NCI-H524 (cell line): ENCODE measurements around the gene HYAL3.

Source experiments
- DNase-seq, 2 experiments: peaks; one replicate each; lab custom pipeline; 2025; lab: John Stamatoyannopoulos, UW

HYAL3 gene

DNA sequence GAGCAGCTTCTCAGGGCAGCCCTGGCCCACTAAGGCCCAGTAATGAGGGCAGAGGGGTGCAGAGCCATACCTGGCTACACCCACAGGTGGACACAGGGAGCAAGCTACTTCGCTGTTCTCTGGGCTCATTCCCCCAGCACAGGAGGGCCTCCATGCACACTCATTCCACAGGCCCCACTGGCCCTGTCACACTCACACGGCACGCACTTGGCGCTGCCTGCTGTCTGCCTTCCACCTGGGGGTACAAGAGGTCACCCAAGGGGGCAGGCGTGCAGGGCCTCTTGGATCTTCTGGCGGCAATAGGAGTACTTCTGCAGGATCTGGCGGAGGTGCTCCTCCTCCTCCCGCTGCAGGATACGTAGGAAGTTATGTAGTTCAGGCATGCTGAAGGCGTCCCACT lies 31.1 kb upstream of the HYAL3 start:
- DNase-seq: no peak

DNA sequence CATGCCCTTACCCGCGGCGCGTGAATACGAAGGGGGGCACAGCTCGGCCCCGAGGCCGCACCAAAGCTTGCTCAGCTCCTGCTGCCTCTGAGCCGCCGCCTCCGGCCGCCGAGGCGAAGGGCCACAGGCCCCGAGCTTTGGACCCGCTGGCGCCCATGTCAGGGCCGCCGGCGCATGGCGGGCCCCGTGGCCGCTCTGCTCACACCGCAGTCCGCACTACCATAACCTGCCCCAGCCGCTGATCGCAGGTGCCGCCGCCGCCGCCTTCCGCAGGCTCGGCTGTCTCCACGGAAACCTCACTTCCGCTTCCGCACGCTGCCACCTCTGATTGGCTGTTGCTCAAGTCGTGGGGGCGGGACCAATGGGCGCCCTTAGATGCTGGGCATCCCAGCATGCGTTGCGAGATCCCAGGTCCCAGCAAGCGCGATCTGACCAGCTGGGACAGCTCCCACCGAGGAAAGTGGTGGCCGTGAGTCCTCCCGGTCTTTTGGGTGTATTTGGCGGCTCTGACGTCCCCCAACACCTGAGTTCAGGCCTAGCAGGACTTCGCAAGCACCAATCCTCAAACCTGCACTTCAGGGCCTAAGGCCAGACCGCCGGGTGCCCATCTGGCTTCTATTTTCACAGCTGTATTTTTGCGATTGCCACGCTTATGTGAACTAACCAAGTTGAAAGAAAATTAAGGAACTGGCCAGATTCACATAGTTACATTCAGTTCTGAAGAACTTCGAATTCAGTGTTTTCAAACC lies 28.9 kb upstream of the HYAL3 start, which contains the start of gene TUSC2:
TUSC2 (minus strand) TSS at position 281 of the 749 bp plus-strand sequence; CDS start at position 157, 124 bp downstream.
- DNase-seq: peak; percentile 94 to 95

DNA sequence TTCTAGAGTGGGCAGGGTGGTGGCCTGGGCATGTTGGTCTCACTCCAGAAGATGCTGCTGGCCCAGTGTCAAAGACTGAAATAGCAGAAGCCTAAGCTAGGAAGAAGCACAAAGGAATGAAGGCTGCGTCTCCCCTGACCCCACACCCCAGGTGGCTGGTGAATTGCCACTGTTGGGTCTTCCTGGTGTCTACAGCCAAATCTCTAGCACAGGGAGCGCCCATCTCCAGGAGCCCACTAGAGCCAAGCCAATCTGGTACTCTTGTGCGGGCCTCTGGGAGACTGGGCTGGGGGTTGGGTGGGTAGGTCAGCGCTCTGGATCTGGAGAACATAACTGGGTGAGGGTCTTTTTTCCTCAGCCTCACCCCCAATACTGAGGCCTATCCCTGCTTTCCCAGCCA lies 27.9 kb upstream of the HYAL3 start:
- no peak for DNase-seq

DNA sequence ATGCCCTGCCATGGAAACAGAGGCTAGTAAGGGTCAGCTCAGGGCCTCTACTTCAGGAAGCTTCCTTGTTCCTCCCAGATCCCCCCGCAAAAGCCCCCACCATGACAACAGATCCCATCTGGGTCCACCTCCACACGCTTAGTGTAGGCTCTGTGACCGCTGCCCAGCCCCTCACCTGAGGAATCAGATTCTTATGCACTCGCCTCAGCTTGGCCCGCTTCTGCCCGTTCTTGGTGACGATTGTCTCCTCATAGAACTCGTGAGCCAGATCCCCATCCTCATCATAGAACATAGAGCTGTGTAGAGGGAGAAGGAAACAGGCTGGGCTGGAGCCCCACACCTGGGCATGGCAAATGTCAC lies 27.0 kb upstream of the HYAL3 start:
- DNase-seq: no peak

DNA sequence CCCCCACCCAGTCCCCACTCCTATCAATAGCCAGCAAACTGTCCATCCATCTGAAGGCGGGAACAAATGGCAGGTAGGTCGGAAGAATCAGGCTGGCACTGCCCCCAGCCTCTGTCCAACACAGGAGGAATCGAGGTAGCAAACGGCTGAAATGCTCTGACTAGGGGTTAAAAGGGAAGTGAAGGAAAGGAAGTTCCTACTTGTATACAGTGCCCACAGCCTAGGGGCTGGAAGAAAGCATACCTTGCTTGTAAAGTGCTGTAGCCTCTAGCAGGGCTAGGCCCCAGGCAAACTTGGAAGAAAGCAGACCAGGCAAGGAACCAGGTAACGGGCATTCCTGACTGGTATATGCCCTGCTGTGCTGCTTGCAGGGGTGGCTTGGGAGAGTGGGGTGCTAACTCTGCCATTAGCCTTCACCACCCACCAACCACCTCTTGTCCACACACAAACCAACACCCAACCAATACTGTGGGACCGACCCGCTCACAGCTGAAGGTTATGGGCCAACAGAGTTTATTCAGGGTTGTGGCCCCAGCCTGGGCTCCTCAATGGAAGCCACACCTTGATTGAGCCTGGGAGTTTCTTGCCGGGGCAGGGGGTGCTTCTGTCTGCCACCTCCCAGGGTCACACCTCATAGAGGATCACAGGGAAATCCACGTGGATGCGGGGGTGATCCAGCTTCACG lies 26.4 kb upstream of the HYAL3 start:
- no peak for DNase-seq

DNA sequence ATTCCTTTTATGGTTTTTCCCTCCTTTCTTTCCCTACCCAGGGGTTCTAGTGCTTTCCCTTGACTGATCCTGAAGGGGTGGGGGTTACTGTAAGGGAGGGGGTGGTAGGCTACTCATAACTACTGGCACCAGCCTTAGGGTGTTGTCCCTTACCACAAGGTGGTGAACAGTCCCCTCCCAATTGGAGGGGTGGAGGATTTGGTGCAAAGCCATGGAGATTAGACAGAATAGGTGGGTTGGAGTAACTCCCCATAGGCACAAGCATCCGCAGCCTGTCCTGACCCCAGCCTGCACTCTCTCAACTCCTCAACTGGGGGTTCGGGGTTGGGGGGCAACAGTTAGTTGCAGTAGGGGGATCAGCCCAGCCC lies 25.9 kb upstream of the HYAL3 start:
- DNase-seq: no peak

DNA sequence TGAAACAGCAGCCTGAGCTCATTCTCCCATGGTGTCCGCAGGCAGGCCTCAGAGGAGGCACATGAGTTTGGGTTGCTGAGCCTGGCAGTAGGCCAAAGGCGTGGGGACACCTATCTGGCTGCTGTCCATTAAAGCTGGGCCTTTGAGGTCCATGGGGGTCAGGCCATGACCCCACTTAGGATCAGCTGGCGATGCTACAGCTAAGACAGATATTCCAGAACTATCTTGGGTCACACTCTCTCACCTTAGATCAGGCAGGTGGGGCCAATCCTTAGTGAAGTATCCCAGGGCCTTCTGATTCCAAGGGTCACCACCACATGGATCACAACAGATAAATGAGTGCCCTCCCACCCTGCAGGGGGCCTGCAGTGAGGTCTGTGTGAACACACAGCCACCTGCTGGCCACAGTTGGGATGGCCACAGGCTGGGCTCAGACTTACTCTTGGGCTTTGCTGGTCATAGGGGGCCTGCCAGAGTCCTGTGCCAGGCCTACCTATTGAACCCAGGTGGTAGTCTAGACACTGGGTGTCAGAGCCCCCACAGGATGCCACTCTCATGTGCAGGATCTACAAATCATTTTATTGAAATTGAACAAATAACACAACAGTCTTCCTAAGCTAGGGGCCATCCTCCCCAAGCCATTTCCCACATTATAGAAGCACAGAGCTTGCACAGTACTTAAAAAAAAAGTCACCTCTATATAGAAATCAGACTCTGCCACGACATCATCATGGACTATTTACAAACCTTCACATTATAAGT lies 25.3 kb upstream of the HYAL3 start:
- DNase-seq: peak; percentile 33 to 61

DNA sequence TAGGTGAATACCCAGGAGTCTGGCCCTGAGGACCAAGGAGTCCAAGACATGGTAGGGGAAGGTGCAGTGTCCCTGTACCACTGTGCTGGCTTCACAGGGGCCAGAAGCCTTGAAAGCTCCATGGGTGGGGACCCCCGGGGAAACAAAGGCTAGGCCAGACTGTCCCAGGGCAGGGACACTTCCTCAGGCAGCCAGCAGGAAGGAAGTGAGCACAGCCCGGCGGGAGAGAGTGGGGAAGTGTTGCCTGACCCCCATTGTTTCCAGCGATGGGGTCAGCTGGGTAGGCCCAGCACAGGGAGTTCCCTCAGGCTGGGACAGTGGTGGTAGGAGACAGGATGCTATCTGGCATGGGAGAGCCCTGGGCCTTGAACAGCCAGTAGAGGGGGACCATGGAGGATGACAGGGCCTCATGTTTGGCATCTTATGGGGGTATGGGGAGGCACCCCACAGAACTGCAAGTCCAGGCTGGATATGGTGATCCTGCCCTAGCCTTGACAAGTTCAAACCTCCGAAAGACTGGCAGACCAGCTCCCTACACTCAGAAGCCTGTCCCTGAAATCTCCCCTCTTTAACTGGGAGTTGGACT lies 24.5 kb upstream of the HYAL3 start:
- no peak for DNase-seq

DNA sequence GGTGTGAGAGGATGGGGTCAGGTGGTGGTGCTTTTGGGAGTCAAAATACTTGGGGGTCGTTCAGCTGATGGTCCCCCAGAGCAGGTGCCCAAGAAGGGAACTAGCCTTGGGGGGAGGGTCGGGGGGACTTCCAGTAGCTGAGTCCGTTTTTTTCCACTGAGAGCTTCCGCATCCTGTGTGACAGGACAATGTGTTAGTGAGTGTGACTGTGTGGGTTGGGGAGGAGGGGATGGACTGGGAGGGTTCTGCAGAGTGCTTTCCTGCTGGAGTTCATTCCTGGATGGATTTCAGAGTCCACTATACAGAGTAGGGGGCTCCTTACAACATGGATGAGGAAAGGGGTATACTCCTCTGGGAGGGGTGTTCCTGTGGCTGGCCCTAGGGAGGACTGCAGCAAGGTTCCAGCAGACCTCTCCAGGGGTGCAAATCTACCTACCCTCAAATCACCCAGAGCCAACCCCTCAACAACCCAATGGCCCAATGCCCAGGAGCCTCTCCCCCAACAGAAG lies 23.9 kb upstream of the HYAL3 start:
- DNase-seq: no peak

DNA sequence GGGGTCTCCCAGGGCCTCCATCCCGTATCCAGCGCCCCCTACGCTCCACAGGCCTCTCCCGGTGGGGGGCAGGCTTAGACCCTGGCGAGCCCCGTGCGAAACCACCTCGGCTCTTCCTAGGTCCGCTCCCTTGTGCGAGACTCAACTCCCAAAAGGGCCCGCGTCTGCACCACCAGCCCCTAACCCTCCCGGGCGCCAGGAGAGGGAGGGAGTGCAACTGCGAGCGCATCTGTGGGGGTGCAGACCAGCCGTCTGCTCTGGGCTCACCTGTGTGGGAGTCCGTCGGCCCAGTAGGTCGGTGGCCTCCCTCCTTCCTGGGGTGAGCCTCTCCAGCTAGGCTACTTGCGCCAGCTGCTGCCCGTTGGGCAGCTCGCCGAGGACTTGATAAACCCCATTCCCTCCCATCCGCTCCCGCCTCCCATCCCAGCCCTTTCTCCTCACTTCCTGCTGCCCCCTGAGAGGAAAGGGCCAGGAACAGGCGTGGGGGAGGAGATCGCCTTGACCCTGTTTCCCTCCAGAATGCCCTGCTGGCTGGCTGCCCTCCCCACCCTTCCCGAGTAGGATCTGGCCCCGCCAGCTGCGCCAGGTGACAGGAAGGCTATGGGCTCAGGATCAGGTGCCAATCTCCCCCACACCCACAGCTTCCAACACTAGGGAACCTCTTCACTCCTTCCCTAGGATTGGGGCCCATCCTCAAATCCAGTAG lies 23.3 kb upstream of the HYAL3 start, which contains the start of gene HYAL2:
HYAL2 (minus strand) TSS at position 360 of the 706 bp plus-strand sequence. CDS start 2,256 bp downstream, outside the sequence.
- no peak for DNase-seq

DNA sequence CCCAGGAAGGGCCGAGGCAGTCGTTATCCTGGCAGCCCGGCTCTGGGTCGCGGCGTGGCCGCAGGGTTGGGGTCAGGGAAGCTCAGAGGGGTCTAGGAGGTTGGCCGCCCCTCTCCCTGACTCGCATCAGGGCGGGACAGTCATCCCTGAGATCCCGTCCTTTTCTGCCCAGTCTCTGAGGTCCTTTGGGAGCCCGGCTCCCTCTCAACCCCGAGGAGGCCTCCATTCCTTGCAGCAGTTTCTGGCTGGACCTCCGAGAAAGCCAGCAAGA lies 22.8 kb upstream of the HYAL3 start:
- no peak for DNase-seq

DNA sequence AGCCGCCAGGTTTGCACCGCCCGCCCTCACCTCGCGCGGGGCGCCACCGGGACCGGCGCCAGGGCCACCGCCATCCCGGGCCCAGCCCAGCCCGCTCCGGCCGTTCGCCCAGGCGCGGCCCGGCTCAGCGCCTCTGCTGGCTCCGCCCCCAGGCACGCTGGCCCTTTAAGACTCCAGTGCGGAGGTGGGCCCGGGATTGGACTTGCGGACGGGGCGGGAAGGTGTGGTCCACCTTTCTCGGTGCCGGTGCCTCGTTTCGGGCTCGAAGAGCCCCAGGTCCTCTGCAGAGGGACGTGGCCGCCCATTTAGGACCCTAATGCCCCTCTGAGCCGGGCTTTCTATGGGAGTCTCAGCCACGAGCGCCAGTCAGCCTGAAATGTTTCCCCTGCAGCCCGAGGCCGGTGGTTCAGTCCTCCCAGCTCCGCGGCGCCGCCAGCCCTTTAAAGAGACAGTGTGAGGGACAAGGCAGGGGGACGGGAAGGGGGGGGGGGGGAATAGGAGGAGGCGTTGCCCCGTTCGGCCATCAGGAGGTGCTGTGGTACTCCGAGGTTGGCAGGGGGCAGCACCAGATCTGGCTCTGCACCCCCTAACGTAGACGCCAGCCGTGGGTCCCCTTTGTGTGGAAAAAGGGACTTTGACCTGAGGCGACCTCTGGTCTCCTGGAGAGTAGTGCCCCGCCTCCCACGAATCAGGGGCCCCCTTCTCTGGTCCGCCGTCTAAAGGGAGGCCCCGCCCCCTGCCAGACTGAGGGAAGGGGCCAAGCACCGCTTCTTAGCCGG lies 22.3 kb upstream of the HYAL3 start:
- DNase-seq: no peak

DNA sequence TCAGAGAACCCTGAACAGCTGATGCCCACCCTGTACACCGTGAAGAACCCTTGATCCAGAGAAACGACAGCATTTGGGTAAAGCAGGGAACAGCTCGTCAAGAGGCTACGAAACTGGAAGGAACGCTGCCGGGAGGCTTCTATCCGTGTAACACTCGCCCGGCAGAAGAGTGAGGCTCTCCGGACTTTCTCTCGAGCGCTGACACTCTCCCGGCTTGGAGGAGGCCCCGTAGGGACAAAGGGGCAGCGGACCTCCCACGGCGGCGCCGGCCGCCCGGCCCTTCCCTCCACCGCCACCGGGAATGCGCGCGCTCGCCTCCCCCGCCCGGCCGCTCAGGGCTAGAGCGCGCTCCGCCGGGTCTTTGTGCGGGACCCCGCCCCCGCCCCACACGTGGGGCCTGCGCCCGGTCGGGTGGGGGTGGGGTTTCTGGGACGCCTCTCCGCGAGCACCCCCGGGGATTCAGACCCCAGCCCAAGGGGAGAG lies 21.7 kb upstream of the HYAL3 start:
- no peak for DNase-seq

DNA sequence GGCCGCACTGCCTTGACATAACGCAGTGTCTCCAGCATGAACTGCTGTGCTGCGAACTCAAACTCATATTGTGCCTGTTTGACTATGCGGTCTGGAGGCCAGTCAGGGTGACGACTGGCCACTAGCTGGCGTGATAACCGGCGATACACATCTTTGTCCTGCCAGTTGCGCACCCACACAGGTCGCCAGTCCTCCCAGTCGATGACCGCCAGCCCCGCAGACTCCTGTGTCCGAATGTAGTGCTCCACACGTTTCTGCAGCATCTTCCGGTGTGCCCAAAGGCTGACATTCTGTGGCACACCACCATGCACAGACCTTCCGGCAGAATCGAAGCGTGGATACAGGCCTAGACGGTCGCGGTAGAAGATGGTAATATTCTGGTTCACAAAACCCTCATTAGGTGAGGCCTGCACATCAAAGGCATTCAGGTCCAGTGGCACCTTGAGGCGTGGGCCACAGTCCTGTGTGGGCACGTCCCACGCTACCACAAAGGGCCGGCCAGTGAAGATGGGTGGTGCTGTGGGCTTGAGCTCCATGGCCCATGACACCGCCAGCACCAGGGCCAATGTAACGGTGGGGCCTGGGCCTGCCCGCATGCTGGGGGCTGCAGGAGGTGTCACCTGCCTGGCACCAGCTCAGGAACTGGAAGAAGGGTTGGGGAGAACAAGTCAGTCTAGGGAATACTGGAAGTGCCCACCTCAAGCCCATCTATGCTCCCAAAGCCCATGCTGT lies 20.9 kb upstream of the HYAL3 start:
- DNase-seq: no peak

DNA sequence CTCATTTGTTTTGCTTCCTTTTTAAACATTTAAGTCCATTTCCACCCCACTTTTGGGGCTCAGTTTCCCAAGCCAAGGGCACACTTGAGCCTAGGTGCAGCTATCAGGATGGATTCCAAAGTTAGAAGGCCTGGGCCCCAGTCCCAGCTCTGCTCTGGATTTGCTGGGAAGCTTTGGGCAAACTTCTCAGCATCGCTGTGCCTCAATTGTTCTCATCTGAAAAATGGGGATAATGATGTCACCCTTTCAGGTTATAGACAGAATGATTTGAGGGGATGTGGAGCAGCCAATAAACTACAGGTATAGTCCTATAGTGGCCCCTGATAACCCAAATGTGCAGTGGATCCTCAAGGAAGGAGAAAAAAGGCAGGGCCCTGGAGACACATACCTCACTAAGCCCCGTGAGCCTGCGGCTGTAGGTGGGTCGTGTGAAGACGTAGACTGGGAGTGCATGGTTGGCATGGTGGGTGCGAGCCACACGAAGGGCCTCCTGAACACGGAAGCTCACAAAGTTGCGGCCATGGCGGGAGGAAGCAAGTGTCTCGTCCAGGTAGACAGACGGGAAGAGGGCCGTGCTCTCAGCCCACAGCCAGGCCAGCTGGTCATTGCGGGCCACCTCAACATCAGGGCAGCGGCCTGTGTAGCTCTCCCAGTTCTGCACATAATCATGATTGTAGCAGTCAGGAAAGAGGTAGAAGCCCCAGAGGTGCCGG lies 20.1 kb upstream of the HYAL3 start:
- DNase-seq: no peak

DNA sequence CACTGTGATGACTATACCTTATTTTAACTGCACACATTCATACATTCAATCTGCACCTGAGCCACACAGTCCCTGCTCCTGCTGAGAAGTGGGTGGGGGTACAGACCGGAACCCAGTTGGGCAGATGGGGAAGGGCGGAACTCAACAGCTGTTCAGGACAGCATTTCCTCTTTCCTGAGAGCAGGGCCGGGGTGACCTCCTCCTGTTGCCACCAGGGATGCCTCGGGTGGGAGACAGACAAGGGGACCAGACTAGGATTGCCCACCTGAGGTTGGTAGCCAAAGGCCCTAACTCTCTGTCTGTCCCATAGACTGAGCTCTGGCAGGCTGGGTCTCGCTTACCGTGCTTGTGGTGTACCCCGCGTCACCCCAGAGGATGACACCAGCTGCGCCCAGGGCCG lies 19.4 kb upstream of the HYAL3 start:
- no peak for DNase-seq

DNA sequence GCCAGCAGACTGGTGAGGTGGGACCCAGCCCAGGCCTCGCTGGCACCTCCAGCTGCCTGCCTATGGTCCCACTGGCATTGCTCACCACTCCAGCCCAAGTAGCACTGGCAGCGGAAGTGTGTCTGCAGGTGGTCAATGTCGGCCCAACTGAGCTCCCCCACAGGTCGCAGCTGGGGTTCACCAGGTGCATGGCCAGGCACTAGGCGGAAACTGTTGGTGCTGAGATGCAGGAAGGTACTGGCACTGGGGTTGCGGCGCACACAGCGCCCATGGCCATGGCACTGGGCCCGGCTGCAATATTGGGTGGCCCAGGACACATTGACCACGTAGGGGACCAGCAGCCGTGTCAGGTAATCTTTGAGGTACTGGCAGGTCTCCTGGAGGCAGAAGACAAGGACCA lies 19.0 kb upstream of the HYAL3 start:
- no peak for DNase-seq

DNA sequence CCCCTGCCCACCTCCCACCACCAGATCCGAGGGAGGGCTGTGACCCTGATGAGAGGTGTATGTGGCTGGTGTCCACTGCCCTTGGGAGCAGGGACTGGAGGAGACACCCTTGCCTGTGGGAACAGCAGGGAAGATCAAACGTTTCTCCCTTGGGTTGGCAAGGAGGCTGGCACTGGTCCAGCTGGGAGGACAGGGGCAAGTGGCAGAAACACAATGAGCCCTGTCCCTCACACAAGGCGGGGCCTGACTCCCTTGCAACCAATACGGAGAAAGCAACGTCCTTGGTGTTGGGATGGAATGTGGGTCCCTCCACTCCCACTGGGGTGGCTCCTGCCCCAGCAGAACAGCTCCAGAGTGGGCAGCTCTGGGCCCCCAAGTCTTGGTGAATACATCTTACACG lies 18.1 kb upstream of the HYAL3 start:
- no peak for DNase-seq

DNA sequence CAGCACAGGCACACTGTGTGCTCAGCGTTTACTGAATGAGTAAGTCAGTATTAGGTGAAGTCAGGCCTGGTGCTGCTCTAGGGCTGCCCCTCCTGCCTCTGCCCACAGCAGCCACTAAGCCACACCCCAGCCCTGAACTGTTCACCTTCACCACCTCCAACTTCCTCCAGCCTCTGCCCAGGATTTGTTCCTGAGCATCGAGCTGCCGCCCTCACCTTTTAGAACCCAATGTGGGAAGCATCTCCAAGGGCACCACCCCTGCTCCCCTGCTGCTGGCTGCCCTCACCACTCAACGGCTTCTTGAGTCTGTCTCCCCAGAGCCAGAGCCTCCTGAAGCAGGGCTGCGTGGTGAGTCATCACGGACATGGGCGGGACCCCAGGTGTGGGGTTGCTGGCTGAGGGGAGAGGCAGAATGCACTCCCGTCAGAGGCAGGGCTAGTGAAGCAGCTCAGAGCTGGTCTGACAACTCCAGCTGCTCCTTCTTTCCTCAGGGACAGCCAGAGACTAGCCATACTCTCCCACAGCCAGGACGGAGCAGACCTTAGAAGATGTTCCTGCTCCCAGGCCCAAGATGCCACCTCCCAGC lies 17.5 kb upstream of the HYAL3 start:
- DNase-seq: no peak
